GM23338 (cell line): Measurements from ENCODE around the gene C8G.

ENCODE experiments used
- CTCF ChIP-seq, 2 experiments: fragments of 200-600 bp in 1 of 2; sonication (generic) in 1 of 2; conservative IDR thresholded peaks; 2 replicates each; pipeline versions ENCODE4 v1.5.1 to v1.6.1; 2016 to 2017; ENCODE audit warnings: antibody characterized with exemption in 2 of 2, low read depth in 2 of 2, mild to moderate bottlenecking in 2 of 2, moderate library complexity in 1 of 2
- EZH2phosphoT487 ChIP-seq: fragments of 200-600 bp; sonication (generic); IDR thresholded peaks from one replicate; pipeline ENCODE4 v1.8.1; 2018; ENCODE audit warnings: antibody characterized with exemption; ENCODE audit not compliant: unreplicated experiment
- ZNF114 ChIP-seq: fragments of 250-450 bp; sonication (Bioruptor Pico); IDR thresholded peaks from 2 replicates; pipeline ENCODE4 v1.5.0; 2020; ENCODE audit warnings: mild to moderate bottlenecking, moderate library complexity
- ZNF331 ChIP-seq: fragments of 250-450 bp; sonication (Bioruptor Pico); IDR thresholded peaks from 2 replicates; pipeline ENCODE4 v1.5.0; 2020; ENCODE audit warnings: low read depth, mild to moderate bottlenecking, moderate library complexity

GRCh38 chr9:136957901-136958300, 12.9 kb downstream of the C8G start:
- TF ChIP-seq EZH2phosphoT487 = no peak
- TF ChIP-seq ZNF331 (CRISPR knock-in tag) = no peak
- no peak for TF ChIP-seq CTCF (conservative IDR thresholded peaks at IDR 0.05; ENCODE audit: low read depth in 2 of 2)
- TF ChIP-seq ZNF114 (CRISPR knock-in tag) = no peak
